HepG2 (cell line): Measurements from ENCODE around the gene NDUFAF3. TPM values are rescaled to one million over a fixed set of nuclear protein-coding genes. Genes with fewer than 3 reads are reported as not detected.

Experiments
- BRD4 ChIP-seq: sonication (generic); formaldehyde crosslinking; IDR thresholded peaks from 2 replicates; pipeline ENCODE4 v1.4.0; 2020; ENCODE audit warnings: missing genetic modification reagents
- CHCHD3 ChIP-seq: sonication (generic); formaldehyde crosslinking; IDR thresholded peaks from 2 replicates; pipeline ENCODE4 v1.8.0; 2022; ENCODE audit warnings: mild to moderate bottlenecking, missing genetic modification reagents, moderate library complexity
- CREM ChIP-seq, 2 experiments: sonication (generic) in 1 of 2; formaldehyde crosslinking in 1 of 2; IDR thresholded peaks; 2 replicates each; pipeline versions ENCODE4 v1.4.0 to v1.6.1; 2016 to 2020; ENCODE audit warnings: antibody characterized with exemption in 1 of 2, mild to moderate bottlenecking in 1 of 2, missing genetic modification reagents in 1 of 2
- ETV5 ChIP-seq: IDR thresholded peaks from 2 replicates; pipeline ENCODE4 v1.6.1; 2018; ENCODE audit warnings: missing biosample characterization, missing genetic modification reagents, inconsistent platforms, borderline replicate concordance
- FOXP1 ChIP-seq, 2 experiments: fragments of 450-650 bp in 1 of 2; IDR thresholded peaks; 2 replicates each; pipeline ENCODE4 v1.6.1; 2017 to 2018; ENCODE audit warnings: antibody characterized with exemption in 1 of 2
- HHEX ChIP-seq: IDR thresholded peaks from 2 replicates; pipeline ENCODE4 v1.6.1; 2016; ENCODE audit warnings: control low read depth
- KLF9 ChIP-seq: IDR thresholded peaks from 2 replicates; pipeline ENCODE4 v1.6.1; 2016; ENCODE audit warnings: low read depth
- NAIF1 ChIP-seq: sonication (generic); formaldehyde crosslinking; IDR thresholded peaks from 2 replicates; pipeline ENCODE4 v1.5.0; 2020; ENCODE audit warnings: mild to moderate bottlenecking, missing genetic modification reagents, borderline replicate concordance
- NFYC ChIP-seq: IDR thresholded peaks from 2 replicates; pipeline ENCODE4 v1.6.1; 2016; ENCODE audit warnings: missing genetic modification reagents, missing compliant biosample characterization
- SAP130 ChIP-seq: IDR thresholded peaks from 2 replicates; pipeline ENCODE4 v1.6.1; 2016; ENCODE audit warnings: low read depth
- U2AF1 ChIP-seq: fragments of 200-400 bp; formaldehyde crosslinking; optimal IDR thresholded peaks from 2 replicates; pipeline ENCODE3; 2017; ENCODE audit warnings: mild to moderate bottlenecking, low read depth, low read length
- ZNF225 ChIP-seq: sonication (generic); formaldehyde crosslinking; IDR thresholded peaks from 2 replicates; pipeline ENCODE4 v1.4.0; 2020; ENCODE audit warnings: mild to moderate bottlenecking, missing genetic modification reagents
- ZNF335 ChIP-seq: sonication (generic); formaldehyde crosslinking; IDR thresholded peaks from 2 replicates; pipeline ENCODE4 v1.4.0; 2020; ENCODE audit warnings: missing genetic modification reagents
- ZNF383 ChIP-seq: sonication (generic); formaldehyde crosslinking; IDR thresholded peaks from 2 replicates; pipeline ENCODE4 v1.4.0; 2020; ENCODE audit warnings: missing genetic modification reagents, mild to moderate bottlenecking, borderline replicate concordance
- ZNF451 ChIP-seq: sonication (generic); formaldehyde crosslinking; IDR thresholded peaks from 2 replicates; pipeline ENCODE4 v1.5.0; 2020; ENCODE audit warnings: mild to moderate bottlenecking, missing genetic modification reagents
- ZSCAN12 ChIP-seq: sonication (generic); formaldehyde crosslinking; IDR thresholded peaks from 2 replicates; pipeline ENCODE4 v1.9.0; 2021; ENCODE audit warnings: mild to moderate bottlenecking, missing genetic modification reagents
- polyA plus RNA-seq, 8 experiments: library from polyadenylated mRNA; depleted of rRNA in 3 of 8; stranded (reverse) in 7 of 8; unstranded in 1 of 8; fragments of >200 nt; fragmentation: Illumina TruSeq in 4 of 8; extraction: Trizol in 4 of 8; gene quantifications; 2 replicates each; pipeline versions ENCODE4 v1.2.1 to v1.2.3, GENCODE V29; 2011 to 2016; ENCODE audit warnings: low read depth in 4 of 8, missing spikeins in 1 of 8, mixed read lengths in 1 of 8; ENCODE audit not compliant: insufficient read depth in 1 of 8
- total RNA-seq, 5 experiments: library from RNA; depleted of rRNA; stranded (reverse); fragments of >200 nt; fragmentation: Illumina TruSeq; extraction: Trizol; gene quantifications; 2 replicates each; pipeline ENCODE4 v1.2.3, GENCODE V29; 2016; ENCODE audit warnings: low read depth in 1 of 5
- TF ChIP-seq, protein P1 (sequence below): sonication (generic); formaldehyde crosslinking; IDR thresholded peaks from 2 replicates; pipeline ENCODE4 v1.8.0; 2022; ENCODE audit warnings: missing genetic modification reagents, mild to moderate bottlenecking, moderate library complexity, borderline replicate concordance
- TF ChIP-seq, protein P2 (sequence below): sonication (generic); formaldehyde crosslinking; IDR thresholded peaks from 2 replicates; pipeline ENCODE4 v1.4.0; 2020; ENCODE audit warnings: missing genetic modification reagents
- TF ChIP-seq, protein P3 (sequence below): sonication (generic); formaldehyde crosslinking; IDR thresholded peaks from 2 replicates; pipeline ENCODE4 v1.5.0; 2020; ENCODE audit warnings: mild to moderate bottlenecking, missing genetic modification reagents
- TF ChIP-seq, protein P4 (sequence below): sonication (generic); formaldehyde crosslinking; IDR thresholded peaks from 2 replicates; pipeline ENCODE4 v1.8.0; 2022; ENCODE audit warnings: low read depth, missing genetic modification reagents

NDUFAF3 gene
- total and polyA plus RNA-seq, 2 of the 13 experiments (the other 11 are each of a cell fraction or from before 2014, with no cell fraction given) = 39.0 to 50.0 TPM

DNA sequence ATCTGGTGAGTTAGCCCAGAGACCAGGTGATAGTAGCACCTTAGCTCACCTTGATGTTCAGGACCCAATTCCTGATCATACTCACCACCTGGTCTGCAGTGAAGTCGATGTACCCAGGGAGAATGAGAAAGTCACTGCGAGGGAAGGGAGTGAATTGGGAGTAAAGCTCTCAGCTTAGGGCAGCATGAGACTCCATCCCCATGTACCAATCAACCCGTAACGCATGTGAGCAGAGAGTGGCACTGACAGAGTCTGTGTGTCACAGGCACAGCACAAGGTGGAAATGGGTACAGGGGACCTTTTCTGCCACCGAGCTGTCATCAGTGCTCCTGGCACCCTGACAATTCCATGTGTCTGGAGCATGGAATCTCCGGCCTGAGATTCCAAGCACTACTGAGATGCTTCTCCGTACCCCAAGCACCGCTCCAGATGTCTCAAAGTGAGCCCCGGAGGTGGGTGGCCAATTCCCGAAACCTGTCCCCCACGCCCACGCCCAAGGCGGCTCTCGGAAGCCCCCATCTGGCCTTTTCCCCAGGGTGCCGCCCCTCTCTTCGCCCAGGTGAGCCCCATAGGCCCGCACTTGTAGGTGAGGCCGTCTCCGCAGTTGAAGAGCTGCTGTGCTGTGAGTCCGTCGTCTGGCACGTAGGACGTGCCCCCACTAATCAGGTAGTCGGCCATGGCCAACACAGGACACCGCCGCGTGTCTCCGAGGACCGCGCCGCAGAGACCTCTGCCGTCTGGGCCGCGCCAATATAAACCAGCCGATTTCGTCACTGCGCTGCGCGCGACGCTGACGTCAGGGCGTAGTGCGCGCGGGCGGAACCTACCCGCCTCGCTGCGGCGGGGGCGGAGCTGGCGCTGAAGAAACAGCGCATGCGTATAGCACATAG lies 7.0 kb downstream of the NDUFAF3 start, which contains the start of gene IMPDH2 (continued):
- TF ChIP-seq CREM (IDR thresholded peaks at IDR 0.05) (peak; percentile 92), CREM (CRISPR knock-in tag; IDR thresholded peaks at IDR 0.05) (peak; percentile 62), ZSCAN12 (CRISPR knock-in tag) (peak; percentile 60; the same call in 1 of the 2 replicates), ZNF335 (CRISPR knock-in tag) (peak; percentile 71; the same call in 1 of the 2 replicates), ZNF451 (CRISPR knock-in tag) (no peak), U2AF1 (peak; percentile 30), NFYC (CRISPR knock-in tag) (peak; percentile 64), FOXP1 (IDR thresholded peaks at IDR 0.05) (no peak), FOXP1 (CRISPR knock-in tag; IDR thresholded peaks at IDR 0.05) (no peak; the same call in 1 of the 2 replicates), NAIF1 (CRISPR knock-in tag) (peak; percentile 90; the same call in 1 of the 2 replicates), ZNF383 (no peak), BRD4 (CRISPR knock-in tag) (peak; percentile 77; the same call in 1 of the 2 replicates), HHEX (0 out of 2 replicates have a peak, but pooled peaks have one; percentile 22), CHCHD3 (CRISPR knock-in tag) (peak; percentile 87; the same call in 1 of the 2 replicates), ZNF225 (CRISPR knock-in tag) (peak; percentile 73; the same call in 1 of the 2 replicates), KLF9 (CRISPR knock-in tag) (no peak), ETV5 (CRISPR knock-in tag) (peak; percentile 72), SAP130 (CRISPR knock-in tag) (peak; percentile 92)
- TF ChIP-seq, protein P1, sequence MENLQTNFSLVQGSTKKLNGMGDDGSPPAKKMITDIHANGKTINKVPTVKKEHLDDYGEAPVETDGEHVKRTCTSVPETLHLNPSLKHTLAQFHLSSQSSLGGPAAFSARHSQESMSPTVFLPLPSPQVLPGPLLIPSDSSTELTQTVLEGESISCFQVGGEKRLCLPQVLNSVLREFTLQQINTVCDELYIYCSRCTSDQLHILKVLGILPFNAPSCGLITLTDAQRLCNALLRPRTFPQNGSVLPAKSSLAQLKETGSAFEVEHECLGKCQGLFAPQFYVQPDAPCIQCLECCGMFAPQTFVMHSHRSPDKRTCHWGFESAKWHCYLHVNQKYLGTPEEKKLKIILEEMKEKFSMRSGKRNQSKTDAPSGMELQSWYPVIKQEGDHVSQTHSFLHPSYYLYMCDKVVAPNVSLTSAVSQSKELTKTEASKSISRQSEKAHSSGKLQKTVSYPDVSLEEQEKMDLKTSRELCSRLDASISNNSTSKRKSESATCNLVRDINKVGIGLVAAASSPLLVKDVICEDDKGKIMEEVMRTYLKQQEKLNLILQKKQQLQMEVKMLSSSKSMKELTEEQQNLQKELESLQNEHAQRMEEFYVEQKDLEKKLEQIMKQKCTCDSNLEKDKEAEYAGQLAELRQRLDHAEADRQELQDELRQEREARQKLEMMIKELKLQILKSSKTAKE (CRISPR knock-in tag) = no peak
- TF ChIP-seq, protein P2, sequence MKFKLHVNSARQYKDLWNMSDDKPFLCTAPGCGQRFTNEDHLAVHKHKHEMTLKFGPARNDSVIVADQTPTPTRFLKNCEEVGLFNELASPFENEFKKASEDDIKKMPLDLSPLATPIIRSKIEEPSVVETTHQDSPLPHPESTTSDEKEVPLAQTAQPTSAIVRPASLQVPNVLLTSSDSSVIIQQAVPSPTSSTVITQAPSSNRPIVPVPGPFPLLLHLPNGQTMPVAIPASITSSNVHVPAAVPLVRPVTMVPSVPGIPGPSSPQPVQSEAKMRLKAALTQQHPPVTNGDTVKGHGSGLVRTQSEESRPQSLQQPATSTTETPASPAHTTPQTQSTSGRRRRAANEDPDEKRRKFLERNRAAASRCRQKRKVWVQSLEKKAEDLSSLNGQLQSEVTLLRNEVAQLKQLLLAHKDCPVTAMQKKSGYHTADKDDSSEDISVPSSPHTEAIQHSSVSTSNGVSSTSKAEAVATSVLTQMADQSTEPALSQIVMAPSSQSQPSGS (CRISPR knock-in tag) = peak; percentile 98
- TF ChIP-seq, protein P3, sequence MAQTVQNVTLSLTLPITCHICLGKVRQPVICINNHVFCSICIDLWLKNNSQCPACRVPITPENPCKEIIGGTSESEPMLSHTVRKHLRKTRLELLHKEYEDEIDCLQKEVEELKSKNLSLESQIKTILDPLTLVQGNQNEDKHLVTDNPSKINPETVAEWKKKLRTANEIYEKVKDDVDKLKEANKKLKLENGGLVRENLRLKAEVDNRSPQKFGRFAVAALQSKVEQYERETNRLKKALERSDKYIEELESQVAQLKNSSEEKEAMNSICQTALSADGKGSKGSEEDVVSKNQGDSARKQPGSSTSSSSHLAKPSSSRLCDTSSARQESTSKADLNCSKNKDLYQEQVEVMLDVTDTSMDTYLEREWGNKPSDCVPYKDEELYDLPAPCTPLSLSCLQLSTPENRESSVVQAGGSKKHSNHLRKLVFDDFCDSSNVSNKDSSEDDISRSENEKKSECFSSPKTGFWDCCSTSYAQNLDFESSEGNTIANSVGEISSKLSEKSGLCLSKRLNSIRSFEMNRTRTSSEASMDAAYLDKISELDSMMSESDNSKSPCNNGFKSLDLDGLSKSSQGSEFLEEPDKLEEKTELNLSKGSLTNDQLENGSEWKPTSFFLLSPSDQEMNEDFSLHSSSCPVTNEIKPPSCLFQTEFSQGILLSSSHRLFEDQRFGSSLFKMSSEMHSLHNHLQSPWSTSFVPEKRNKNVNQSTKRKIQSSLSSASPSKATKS = peak; percentile 90; the same call in 1 of the 2 replicates
- TF ChIP-seq, protein P4, sequence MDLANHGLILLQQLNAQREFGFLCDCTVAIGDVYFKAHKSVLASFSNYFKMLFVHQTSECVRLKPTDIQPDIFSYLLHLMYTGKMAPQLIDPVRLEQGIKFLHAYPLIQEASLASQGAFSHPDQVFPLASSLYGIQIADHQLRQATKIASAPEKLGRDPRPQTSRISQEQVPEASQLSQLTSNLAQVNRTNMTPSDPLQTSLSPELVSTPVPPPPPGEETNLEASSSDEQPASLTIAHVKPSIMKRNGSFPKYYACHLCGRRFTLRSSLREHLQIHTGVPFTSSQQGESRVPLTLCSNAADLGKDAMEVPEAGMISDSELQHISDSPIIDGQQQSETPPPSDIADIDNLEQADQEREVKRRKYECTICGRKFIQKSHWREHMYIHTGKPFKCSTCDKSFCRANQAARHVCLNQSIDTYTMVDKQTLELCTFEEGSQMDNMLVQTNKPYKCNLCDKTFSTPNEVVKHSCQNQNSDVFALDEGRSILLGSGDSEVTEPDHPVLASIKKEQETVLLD (CRISPR knock-in tag) = no peak; the same call in 1 of the 2 replicates
